Esophagus muscularis mucosa (tissue), 4 donors: ENCODE measurements around the gene CSGALNACT2. TPM values are rescaled to one million over a fixed set of nuclear protein-coding genes. Genes with fewer than 3 reads are reported as not detected.

Experiments used
- DNase-seq: peaks from one replicate; pipeline ENCODE4 v3.0.0-alpha.2; 2017; ENCODE audit errors: extremely low spot score
- H3K27ac ChIP-seq, 4 donors: fragments of 200-600 bp; sonication (generic); replicated peaks in 1 of 4; 1 replicate in 3 of 4; 2 replicates in 1 of 4; pipeline ENCODE4 v1.5.1; 2016 to 2019; ENCODE audit warnings: mild to moderate bottlenecking in 1 of 4
- H3K27me3 ChIP-seq, 4 donors: fragments of 200-600 bp; sonication (generic); one replicate each; pipeline versions ENCODE4 v1.5.1 to v1.6.0; 2016 to 2019
- H3K36me3 ChIP-seq, 4 donors: fragments of 200-600 bp; sonication (generic); one replicate each; pipeline ENCODE4 v1.5.1; 2016 to 2019
- H3K4me1 ChIP-seq, 4 donors: fragments of 200-600 bp; sonication (generic); one replicate each; pipeline ENCODE4 v1.5.1; 2016 to 2019
- H3K4me3 ChIP-seq, 4 donors: fragments of 200-600 bp; sonication (generic); 1 replicate in 2 of 4; 2 replicates in 2 of 4; pipeline ENCODE4 v1.5.1; 2016 to 2019; ENCODE audit warnings: mild to moderate bottlenecking in 4 of 4, moderate library complexity in 1 of 4
- H3K9me3 ChIP-seq, 4 donors: fragments of 200-600 bp; sonication (generic); 1 replicate in 3 of 4; 2 replicates in 1 of 4; pipeline ENCODE4 v1.5.1; 2016 to 2019
- EP300 ChIP-seq: sonication (generic); formaldehyde crosslinking; IDR thresholded peaks from one replicate; pipeline ENCODE4 v1.6.1; 2017; ENCODE audit warnings: antibody characterized with exemption
- POLR2A ChIP-seq: fragments of 450-650 bp; IDR thresholded peaks from one replicate; pipeline ENCODE4 v1.6.1; 2017; ENCODE audit warnings: antibody characterized with exemption, moderate library complexity, mild to moderate bottlenecking, low read depth
- POLR2AphosphoS5 ChIP-seq, 2 donors: sonication (generic); formaldehyde crosslinking; IDR thresholded peaks; one replicate each; pipeline ENCODE4 v1.6.1; 2017; ENCODE audit warnings: antibody characterized with exemption in 2 of 2
- WGBS: methylation state at CpG from one replicate; pipeline ENCODE4 v1.1.5; 2018; 5-methylcytosine and 5-hydroxymethylcytosine counted together
- intact Hi-C: fragments of 100-400 bp; cut with DNase I; formaldehyde crosslinking; loops from one replicate; pipeline ENCODE4 v1.15.1; 2023
- total RNA-seq, 4 donors: library from RNA; depleted of rRNA; stranded (reverse); fragments of >200 nt; gene quantifications; one replicate each; pipeline versions ENCODE4 v1.1.0 to v1.2.1, GENCODE V29; 2016
- TF ChIP-seq, protein P1 (sequence below), 3 experiments: fragments of 200-600 bp in 2 of 3; fragments of 450-650 bp in 1 of 3; sonication (generic) in 2 of 3; IDR thresholded peaks; one replicate each; pipeline ENCODE4 v1.5.1; 2017 to 2019; ENCODE audit warnings: antibody characterized with exemption in 3 of 3, mild to moderate bottlenecking in 2 of 3, moderate library complexity in 1 of 3

Gene CSGALNACT2
- total RNA-seq, 4 donors from 2014 or later: 25.6 to 39.5 (median 33.9) TPM

DNA sequence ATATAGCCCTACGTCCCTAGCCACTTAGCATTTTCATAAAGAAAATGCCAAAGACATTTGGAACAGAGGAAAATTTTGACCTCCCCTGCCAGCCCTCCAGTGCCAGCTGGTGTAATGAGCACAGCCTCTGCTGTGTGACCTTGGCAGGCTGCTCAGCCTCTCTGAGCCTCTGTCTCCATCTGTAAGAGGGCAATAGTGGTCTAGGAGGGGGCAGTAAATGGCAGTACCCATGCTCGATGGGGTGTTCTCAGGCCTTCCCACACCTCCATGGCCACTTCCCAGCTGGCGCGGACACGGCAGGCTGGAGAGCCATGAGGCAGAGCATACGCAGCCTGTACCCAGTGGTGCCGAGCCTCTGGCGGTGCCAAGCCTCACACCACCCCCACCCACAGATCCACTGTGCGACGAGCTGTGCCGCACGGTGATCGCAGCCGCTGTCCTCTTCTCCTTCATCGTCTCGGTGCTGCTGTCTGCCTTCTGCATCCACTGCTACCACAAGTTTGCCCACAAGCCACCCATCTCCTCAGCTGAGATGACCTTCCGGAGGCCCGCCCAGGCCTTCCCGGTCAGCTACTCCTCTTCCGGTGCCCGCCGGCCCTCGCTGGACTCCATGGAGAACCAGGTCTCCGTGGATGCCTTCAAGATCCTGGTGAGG is 24.0 kb upstream of the CSGALNACT2 start:
- Histone ChIP-seq H3K9me3 (no peaks in the 10 kb centered on the region), H3K27me3 (no peaks in the 10 kb centered on the region), H3K36me3 (no peaks in the 10 kb centered on the region), H3K4me1 (peaks cover 0 to 10% (median 2%) of the 10 kb centered on the region in 4 donors), H3K4me3 (no peak overlapping the region), H3K27ac (no peak overlapping the region)
- no peak for DNase-seq
- intact Hi-C loops: no loop called here
- no peak for TF ChIP-seq EP300
- 92% methylated on average over 24 of the region's 24 CpGs for WGBS

DNA sequence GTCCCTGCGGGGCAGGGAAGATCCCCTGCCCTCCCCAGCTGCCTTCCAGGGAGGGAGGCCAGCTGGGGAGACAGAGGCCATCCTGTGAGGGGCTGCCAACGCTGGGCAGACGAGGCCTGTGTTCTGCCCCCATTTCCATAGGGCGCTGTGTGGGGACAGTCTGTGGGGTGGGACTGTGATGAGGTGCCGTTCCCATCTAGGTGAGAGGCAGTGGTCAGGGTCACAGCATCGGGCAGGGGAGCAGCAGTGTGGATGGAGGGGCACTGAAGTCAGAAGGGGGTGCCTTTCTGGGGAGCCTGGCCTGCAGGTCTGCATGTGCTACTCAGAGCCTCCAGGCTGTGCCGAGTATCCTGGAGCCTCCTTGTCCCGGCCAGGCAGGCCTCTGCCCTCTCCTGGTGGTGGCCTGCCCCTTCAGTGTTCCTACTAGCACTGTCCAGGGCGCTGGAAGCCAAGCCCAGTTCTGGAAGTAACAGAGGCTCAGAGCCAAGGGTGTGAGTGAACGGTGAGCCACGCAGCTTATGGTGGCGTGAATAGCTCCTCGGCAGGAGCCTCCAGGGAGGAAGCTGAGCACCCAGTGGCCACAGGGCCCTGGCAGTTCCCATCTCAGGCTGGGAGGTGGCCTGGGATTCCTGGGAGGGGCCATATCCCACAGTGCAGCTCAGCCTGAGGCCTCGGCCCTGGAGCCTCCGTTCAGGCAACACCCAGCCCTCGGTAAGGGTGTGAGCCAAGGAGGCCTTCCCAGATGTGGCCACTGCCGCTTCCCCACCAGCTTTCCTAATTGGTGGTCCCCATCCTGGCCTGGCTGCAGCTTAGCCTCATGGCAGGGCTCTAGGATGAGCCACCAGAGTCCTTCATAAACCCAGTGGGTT is 23.3 kb upstream of the CSGALNACT2 start:
- intact Hi-C loops: no loop called here
- Histone ChIP-seq H3K36me3 (no peaks in the 10 kb centered on the region), H3K27me3 (no peaks in the 10 kb centered on the region), H3K27ac (no peak overlapping the region), H3K4me3 (no peak overlapping the region), H3K4me1 (peaks cover 0 to 10% (median 2%) of the 10 kb centered on the region in 4 donors), H3K9me3 (no peaks in the 10 kb centered on the region)
- DNase-seq: no peak
- WGBS: 83% methylated on average over 8 of the region's 17 CpGs
- no peak for TF ChIP-seq POLR2A
- no peak for TF ChIP-seq EP300
- TF ChIP-seq, protein P1, sequence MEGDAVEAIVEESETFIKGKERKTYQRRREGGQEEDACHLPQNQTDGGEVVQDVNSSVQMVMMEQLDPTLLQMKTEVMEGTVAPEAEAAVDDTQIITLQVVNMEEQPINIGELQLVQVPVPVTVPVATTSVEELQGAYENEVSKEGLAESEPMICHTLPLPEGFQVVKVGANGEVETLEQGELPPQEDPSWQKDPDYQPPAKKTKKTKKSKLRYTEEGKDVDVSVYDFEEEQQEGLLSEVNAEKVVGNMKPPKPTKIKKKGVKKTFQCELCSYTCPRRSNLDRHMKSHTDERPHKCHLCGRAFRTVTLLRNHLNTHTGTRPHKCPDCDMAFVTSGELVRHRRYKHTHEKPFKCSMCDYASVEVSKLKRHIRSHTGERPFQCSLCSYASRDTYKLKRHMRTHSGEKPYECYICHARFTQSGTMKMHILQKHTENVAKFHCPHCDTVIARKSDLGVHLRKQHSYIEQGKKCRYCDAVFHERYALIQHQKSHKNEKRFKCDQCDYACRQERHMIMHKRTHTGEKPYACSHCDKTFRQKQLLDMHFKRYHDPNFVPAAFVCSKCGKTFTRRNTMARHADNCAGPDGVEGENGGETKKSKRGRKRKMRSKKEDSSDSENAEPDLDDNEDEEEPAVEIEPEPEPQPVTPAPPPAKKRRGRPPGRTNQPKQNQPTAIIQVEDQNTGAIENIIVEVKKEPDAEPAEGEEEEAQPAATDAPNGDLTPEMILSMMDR (IDR thresholded peaks at IDR 0.05): no peak
- no peak for TF ChIP-seq POLR2AphosphoS5 (IDR thresholded peaks at IDR 0.05)

DNA sequence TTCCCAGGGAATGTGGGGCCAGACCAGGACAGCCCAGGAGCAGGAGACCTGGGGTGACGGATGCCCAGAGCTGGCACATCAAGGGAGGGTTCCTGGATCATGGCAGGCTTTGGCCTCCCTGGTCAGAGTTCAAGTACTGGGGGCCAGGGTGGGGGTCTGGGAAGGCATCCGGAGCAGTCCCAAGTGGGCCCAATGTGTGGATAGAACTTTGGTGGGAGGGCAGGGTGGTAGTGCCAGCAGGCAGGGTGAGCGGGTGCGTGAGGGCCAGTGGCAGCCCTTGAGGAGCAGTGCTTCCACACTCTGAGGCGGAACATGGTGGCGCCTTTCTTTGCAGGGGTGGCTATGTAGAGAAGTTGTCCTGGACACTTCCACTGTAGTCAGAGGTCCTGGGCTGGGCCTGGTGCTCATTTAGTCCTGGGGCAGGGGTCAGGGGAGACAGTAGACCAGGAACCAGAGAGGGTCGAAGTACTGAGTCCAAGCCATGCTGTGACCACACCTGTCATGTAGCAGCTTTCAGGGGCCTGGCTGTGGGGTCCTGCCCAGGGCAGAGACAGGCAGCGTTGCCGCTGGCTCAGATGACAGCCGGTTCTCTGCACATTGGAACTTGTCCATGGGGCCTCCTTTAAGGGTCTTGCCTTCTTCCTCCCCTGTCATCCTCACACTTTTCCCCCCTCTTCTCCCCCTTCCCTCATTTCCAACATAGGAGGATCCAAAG is 22.2 kb upstream of the CSGALNACT2 start:
- no peaks in the 10 kb centered on the region for H3K9me3 ChIP-seq
- H3K27me3 ChIP-seq: no peaks in the 10 kb centered on the region
- DNase-seq: no peak
- H3K36me3 ChIP-seq: no peaks in the 10 kb centered on the region
- H3K27ac ChIP-seq: no peak overlapping the region
- TF ChIP-seq POLR2A (no peak), POLR2AphosphoS5 (IDR thresholded peaks at IDR 0.05) (no peak), EP300 (no peak)
- TF ChIP-seq, protein P1 (IDR thresholded peaks at IDR 0.05): no peak
- no peak overlapping the region for H3K4me3 ChIP-seq
- WGBS: 89% methylated on average over 8 of the region's 10 CpGs
- intact Hi-C loops: no loop called here
- peaks cover 0 to 7% (median 0%) of the 10 kb centered on the region in 4 donors for H3K4me1 ChIP-seq

DNA sequence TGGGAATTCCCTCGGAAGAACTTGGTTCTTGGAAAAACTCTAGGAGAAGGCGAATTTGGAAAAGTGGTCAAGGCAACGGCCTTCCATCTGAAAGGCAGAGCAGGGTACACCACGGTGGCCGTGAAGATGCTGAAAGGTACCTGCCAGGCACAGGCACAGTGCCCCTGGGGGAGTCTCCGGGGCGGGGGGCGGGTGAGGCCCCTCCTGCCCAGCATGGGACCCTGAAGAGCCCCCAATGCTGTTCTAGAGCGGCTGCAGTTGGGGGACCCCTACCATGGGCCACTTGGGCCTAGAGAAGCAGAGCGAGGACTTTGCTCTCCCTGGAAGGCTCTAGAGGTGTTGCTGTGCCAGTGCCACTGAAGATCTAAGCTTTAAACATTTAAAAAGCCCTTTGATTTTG is 21.6 kb upstream of the CSGALNACT2 start:
- no peak for DNase-seq
- TF ChIP-seq POLR2A (no peak), POLR2AphosphoS5 (IDR thresholded peaks at IDR 0.05) (no peak), EP300 (no peak)
- TF ChIP-seq, protein P1 (IDR thresholded peaks at IDR 0.05): no peak
- WGBS: 97% methylated on average over 8 of the region's 10 CpGs
- H3K4me3 ChIP-seq: no peak overlapping the region
- peaks cover 0 to 13% (median 0%) of the 10 kb centered on the region in 4 donors for H3K4me1 ChIP-seq
- no peak overlapping the region for H3K27ac ChIP-seq
- no peaks in the 10 kb centered on the region for H3K9me3 ChIP-seq
- no peaks in the 10 kb centered on the region for H3K27me3 ChIP-seq
- H3K36me3 ChIP-seq: no peaks in the 10 kb centered on the region
- intact Hi-C loops: no loop called here
